Activated naive CD4-positive, alpha-beta T cell treated with anti-CD3 and anti-CD28 coated beads, Interleukin-2, amount 50 U/mL, for 16 hours (primary cell): ENCODE results near the gene UST.

Experiments used
- DNase-seq: peaks from one replicate; pipeline ENCODE4 v3.0.0-alpha.2; 2020

UST gene

GRCh38 chr6:148808786-148809304, 62.0 kb downstream of the UST start:
- DNase-seq = no peak

- no peak for DNase-seq
Observed at GRCh38 chr6:148811459-148811858, 64.6 kb downstream of the UST start.

- DNase-seq = no peak
Observed at GRCh38 chr6:148814082-148814790, 67.4 kb downstream of the UST start.

- DNase-seq = no peak
Observed at GRCh38 chr6:148814869-148815268, 68.0 kb downstream of the UST start.

- DNase-seq = no peak
Observed at GRCh38 chr6:148816117-148816516, 69.3 kb downstream of the UST start.

- DNase-seq = no peak
Observed at GRCh38 chr6:148817689-148818088, 70.9 kb downstream of the UST start.

- DNase-seq = no peak
Observed at GRCh38 chr6:148818939-148819575, 72.2 kb downstream of the UST start.

GRCh38 chr6:148819852-148820251, 73.0 kb downstream of the UST start:
- DNase-seq = no peak

- DNase-seq = no peak
Observed at GRCh38 chr6:148822819-148823218, 76.0 kb downstream of the UST start.

GRCh38 chr6:148824291-148824690, 77.5 kb downstream of the UST start:
- DNase-seq = no peak

GRCh38 chr6:148824960-148825359, 78.1 kb downstream of the UST start:
- no peak for DNase-seq

- no peak for DNase-seq
Observed at GRCh38 chr6:148825492-148825891, 78.7 kb downstream of the UST start.

GRCh38 chr6:148827416-148828045, 80.7 kb downstream of the UST start:
- no peak for DNase-seq

GRCh38 chr6:148828047-148828446, 81.2 kb downstream of the UST start:
- no peak for DNase-seq

- no peak for DNase-seq
Observed at GRCh38 chr6:148829415-148830101, 82.7 kb downstream of the UST start.

GRCh38 chr6:148830614-148831013, 83.8 kb downstream of the UST start:
- no peak for DNase-seq

- DNase-seq = no peak
Observed at GRCh38 chr6:148831064-148831463, 84.2 kb downstream of the UST start.

GRCh38 chr6:148831531-148831930, 84.7 kb downstream of the UST start:
- DNase-seq = no peak

- DNase-seq = no peak
Observed at GRCh38 chr6:148835920-148836441, 89.2 kb downstream of the UST start.

- no peak for DNase-seq
Observed at GRCh38 chr6:148836751-148837150, 89.9 kb downstream of the UST start.

- DNase-seq = no peak
Observed at GRCh38 chr6:148837941-148838340, 91.1 kb downstream of the UST start.

GRCh38 chr6:148839044-148839443, 92.2 kb downstream of the UST start:
- no peak for DNase-seq

GRCh38 chr6:148840256-148840655, 93.4 kb downstream of the UST start:
- DNase-seq = no peak
